Embryonic facial prominence (tissue), 1 donor: ENCODE measurements around the gene TMEM86A.
A peak's percentile ranks its signal among the peaks of the same experiment; 100 is the strongest.

Experiments used
- DNase-seq: peaks from one replicate; pipeline ENCODE4 v3.0.0-alpha.2; 2016; ENCODE audit errors: extremely low spot score

Gene TMEM86A

GRCh38 chr11:18700375-18700774 lies 1.8 kb downstream of the TMEM86A start:
- DNase-seq, result no peak

DNA sequence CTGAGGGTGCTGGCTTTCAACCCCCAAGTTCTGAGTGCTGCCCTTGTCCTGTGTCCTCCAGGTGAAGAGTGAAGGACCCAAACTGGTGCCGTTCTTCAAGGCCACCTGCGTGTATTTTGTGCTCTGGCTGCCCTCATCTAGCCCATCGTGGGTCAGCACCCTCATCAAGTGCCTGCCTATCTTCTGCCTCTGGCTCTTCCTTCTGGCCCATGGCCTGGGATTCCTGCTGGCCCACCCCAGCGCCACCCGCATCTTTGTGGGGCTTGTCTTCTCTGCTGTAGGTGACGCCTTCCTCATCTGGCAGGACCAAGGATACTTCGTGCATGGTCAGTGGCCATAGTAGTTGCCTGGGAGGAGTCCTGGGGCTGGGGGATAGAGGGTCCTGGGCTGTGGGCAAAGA lies 2.3 kb downstream of the TMEM86A start:
- no peak for DNase-seq

DNA sequence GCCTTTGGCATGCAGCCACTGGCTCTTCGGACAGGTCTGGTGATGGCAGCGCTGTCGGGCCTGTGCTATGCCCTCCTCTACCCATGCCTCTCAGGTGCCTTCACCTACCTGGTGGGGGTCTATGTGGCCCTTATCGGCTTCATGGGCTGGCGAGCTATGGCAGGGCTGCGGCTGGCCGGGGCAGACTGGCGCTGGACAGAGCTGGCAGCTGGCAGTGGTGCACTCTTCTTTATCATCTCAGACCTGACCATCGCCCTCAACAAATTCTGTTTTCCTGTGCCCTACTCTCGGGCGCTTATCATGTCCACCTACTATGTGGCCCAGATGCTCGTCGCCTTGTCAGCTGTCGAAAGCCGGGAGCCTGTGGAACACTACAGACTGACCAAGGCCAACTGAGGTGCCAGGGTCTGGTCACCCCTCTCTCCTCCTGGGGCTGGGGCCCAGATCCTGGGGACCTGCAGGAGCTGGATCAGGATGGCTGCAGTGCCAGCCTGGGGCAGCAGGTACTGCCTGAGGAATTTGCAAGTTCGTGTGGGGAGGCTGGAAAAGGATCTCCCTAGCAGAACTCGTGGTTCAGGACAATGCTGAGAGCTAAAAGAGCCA lies 3.1 kb downstream of the TMEM86A start:
- DNase-seq, result no peak

GRCh38 chr11:18703001-18703763 lies 4.6 kb downstream of the TMEM86A start:
- no peak for DNase-seq

- DNase-seq, result no peak
These were observed 5.6 kb downstream of the TMEM86A start for GRCh38 chr11:18704045-18704645.

DNA sequence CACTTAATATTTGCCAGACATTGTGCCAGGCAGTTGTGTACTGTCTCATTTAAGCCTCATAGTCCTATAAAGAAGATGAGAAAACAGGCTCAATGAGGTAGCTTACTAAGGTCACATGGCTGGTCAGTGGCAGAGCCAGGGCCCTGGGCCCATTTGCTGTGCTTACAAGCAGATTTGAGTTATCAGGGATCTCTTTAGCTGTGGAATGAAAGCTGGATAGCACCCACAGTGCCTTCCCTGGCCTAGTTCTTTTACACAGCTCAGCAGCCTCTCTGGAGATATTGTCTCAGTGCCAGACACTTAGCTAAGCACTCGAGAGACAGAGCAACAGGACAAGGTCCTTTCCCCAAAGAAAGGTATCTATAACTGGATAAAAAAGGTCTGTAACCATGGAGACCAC lies 6.1 kb downstream of the TMEM86A start:
- DNase-seq, result no peak

- DNase-seq, result no peak
These were observed 7.2 kb downstream of the TMEM86A start for GRCh38 chr11:18705651-18706281.

DNA sequence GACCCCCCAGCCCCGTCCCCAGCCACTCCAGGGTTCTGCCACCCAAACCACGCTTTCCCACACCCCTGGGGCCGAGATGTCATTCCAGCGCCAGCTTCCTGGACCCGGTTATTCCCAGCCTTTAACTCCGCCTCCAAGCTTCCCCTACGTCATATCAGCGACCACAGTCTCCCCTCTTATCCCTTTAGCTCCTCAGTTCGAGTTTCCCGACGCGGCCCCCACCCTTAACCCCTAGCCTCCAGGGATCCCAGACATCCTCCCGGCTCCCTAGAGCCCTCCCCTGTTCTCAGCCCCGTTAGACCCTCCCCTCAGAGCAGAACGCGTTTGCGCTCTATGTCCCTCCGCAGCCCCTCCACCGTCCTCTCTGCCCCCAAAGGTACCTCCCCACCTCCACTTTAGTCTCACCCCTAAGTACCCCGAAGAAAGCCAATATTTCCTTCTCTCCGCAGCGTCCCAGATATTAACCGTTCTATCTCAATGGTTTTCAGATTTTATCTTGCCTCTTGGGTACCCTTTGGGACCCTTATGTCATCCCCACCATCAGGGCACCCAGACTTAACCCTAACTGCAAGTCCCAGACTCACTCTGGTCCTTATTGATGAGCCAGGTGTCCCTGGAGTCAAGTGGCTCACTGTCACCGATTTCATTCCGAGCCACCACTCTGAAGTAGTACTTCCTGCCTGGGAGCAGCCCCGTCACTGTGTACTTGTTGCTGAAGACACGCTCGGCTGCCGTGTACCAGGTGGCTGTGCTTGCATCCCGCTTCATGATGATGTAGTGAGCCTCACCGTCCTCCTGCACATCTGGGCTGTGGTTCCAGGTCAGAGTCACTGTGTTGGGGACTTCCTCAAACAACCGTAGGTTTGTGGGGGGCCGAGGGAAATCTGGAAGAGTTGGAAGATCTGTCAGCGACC lies 8.0 kb downstream of the TMEM86A start:
- DNase-seq, result peak; percentile 69

DNA sequence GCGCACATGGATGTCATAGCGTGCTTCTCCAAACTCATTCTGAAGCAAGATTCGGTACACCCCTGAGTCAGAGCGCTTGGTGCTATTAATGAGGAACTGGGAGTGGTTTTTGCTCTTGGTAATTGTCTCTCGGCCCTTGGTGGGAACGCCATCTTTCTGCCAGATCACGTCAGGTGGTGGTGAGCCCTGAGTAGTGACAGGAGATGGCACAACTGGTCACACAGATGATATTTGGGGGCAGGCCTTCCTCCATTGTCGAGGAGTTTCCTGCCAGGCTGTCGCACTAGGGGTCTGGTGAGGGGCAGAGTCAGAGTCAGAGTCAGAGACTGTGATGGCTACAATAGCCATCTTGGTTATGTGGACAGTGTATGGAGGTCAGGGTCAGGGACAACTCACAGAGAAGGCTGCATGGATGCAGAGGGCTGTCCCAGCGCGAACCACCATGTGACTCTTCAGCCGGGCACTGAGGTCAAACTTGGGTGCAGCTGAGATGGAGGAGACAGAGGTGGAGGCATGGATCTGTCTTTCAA lies 9.3 kb downstream of the TMEM86A start:
- DNase-seq, result no peak

- DNase-seq, result no peak
These were observed 10.8 kb downstream of the TMEM86A start for GRCh38 chr11:18709414-18709813.

DNA sequence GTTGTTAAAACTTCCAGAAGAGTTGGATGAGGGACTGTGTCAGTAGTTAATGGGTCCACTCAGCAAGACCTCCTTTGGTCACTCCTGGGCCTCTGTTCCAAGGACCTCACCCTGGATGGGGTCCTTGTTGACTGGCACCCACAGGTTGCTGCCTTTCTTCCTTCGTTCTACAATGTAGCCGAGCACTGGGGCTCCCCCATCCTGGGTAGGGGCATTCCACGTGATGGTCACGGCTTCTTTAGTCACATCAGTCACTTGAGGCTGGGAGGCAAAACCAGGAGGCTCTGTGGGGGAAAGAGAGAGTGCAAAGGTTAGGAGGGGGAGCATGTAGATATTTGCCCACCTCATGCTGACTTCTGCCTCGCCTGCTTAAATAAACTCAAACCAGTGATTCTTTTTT lies 12.0 kb downstream of the TMEM86A start:
- DNase-seq, result no peak

DNA sequence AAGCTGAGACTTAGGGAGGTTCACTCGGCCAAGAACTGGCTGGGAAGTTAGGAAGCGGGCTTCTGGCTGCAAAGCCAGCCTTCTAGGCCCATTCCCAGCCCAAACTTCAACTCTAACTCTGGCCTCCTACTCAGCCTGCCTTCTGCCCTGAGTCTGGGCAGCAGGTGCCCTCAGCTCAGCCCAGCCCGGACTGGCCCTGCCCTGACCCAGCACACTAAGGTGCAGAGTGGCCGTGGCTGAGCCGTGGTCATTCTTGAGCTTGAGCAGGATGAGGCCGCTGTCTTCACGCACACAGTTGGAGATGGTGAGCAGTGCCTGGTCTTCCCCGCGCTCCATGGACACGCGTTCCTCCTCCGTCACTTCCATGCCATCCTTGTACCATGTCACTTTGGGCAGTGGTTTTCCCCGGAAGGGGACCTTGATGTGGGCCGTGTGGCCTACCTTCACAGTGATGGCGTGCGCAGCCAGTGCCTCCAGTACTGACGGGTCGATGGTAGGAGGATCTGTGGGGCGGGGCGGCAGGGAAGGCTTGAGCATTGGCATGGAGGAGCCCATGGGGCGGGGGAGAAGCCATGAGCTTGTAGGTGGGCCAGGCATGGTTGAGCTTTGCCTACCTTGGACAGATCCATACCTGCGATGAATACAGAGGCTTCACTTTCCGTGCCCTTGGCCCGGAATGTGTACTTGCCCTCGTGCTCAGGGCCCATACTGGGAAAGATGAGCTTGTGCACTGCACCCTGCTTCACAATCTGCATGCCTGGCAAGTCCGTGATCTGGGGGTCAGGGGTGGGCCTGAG lies 15.3 kb downstream of the TMEM86A start:
- DNase-seq, result no peak

DNA sequence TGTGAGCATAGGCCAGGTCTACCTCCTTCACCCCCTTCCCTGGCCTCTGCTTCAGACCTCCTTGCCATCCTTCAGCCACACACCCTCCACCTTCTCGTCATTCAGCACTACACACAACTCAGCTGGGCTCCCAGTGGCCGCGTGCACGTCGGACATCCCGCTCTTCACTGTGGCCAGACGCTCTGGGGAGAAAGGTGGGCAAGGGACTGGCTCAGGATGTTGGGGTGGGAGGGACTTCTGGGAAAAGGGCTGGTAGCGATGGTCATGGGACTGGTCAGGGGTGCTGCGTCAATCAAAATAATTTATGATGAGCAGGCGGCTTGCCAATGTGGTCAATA lies 15.8 kb downstream of the TMEM86A start:
- no peak for DNase-seq

- no peak for DNase-seq
These were observed 16.9 kb downstream of the TMEM86A start for GRCh38 chr11:18715476-18715875.

DNA sequence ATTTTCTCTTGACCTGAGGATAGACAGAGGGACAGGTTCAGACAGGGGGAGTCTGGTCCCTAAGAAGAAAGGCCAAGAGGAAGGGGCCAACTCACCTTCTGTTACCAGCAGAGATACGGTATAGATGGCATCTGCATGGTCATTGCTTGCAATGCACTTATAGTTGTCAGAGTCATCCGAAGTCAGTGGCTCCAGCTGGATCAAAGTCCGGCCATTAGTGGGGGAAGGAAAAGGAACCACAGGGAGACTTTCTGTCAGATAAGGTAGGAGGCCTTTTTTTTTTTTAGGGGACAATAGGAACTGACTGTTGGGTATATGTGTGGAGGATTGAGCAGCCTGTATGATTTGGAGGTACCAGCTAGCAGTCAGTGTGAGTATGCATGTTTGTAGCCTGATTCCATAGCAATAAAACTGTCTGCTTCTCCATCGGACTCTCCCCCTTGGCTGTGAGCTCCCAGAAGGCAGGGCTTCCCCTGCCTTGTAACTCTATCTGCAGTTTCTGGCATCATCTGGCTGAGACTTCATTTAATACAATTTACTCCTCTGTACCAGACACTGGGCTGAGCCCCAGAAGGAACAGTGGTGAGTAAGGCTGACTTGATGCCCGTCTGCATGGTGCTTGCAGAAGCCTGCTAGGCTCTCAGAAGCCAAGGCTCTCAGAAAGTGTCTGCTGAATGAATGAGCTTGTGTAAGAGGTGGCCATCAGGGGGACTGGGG lies 21.7 kb downstream of the TMEM86A start:
- DNase-seq, result no peak

- DNase-seq, result peak; percentile 83
These were observed 22.4 kb downstream of the TMEM86A start for GRCh38 chr11:18720808-18721560.

- no peak for DNase-seq
These were observed 23.1 kb downstream of the TMEM86A start for GRCh38 chr11:18721561-18722292.

DNA sequence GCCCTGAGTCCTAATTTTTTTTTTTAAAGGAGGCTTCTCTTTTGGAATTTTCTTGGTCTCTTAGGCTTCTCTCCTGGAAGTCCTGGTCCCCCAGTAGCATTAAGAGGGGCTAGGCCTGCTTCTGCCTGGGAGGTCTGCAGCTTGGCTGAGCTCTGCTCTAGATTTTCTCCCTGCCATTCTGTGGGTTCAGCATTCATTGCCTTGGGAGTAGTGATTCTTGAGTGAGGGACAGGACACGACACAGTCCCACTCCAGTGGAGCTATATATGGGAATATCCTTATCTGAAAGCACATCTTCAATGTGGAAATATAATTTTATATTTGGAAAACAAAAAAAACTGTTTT lies 23.7 kb downstream of the TMEM86A start:
- DNase-seq, result no peak

DNA sequence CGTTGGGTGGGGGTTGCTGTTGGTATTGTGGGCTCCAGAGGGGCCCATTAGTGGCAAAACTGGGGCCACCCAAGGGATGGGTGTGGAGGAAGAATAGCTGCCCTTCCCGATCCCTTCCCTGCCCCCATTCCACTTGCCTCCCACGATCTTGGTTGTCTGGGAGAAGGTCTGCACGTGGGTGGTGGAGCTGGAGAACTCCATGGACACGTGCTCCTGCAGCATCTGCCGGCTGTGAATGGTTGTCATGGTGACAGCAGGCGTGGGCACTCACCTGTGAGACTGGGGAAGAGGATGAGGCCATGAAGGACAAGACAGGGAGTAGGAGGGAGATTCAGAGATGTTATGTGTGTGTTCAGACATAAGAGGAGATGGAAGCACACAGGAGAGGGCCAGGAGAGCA lies 25.4 kb downstream of the TMEM86A start:
- DNase-seq, result no peak
